Thyroid gland (tissue), 4 donors: ENCODE data around the gene LGSN.

Source experiments
- CTCF ChIP-seq, 6 experiments: fragments of 200-600 bp in 3 of 6; fragments of 450-650 bp in 3 of 6; sonication (generic) in 3 of 6; IDR thresholded peaks; one replicate each; pipeline ENCODE4 v1.5.1; 2016 to 2019; ENCODE audit warnings: antibody characterized with exemption in 6 of 6, mild to moderate bottlenecking in 2 of 6, inconsistent platforms in 1 of 6, moderate library complexity in 1 of 6
- POLR2A ChIP-seq, 2 donors: fragments of 450-650 bp; IDR thresholded peaks; one replicate each; pipeline ENCODE4 v1.6.1; 2017; ENCODE audit warnings: antibody characterized with exemption in 2 of 2, mild to moderate bottlenecking in 2 of 2, moderate library complexity in 1 of 2

DNA sequence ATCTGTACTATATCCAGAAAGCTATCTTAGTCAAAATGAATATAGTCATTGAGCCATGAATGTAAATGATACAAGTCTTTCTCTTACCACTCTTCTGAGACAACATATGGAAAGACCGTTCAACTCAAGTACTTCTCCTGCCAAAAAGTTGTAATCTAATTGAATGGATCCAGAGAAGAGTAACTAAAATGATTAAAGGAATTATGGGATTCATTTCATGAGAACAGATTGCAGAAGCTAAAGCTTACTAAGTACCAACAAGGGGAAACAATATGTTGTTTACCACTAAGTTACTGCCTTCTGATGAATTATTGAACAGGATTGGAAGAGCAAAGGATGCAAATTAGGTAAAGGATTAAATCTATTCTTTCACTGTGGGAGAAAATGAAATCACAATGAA lies 2.0 kb upstream of the LGSN start:
- TF ChIP-seq CTCF (IDR thresholded peaks at IDR 0.05): no peak
- no peak for TF ChIP-seq POLR2A (IDR thresholded peaks at IDR 0.05)
